HUES6 (cell line): ENCODE data around the gene PAIP2.
"Not testable (repeated sequence)": the region's sequence is repeated elsewhere in the genome, so short reads cannot be mapped to it uniquely, and the experiment has no call there.

ENCODE experiments used
- H3K27ac ChIP-seq: 2 replicates; pipeline ENCODE4 v1.7.0; 2013; ENCODE audit warnings: low read depth, mild to moderate bottlenecking, low read length, inconsistent platforms
- H3K27me3 ChIP-seq: 2 replicates; pipeline ENCODE4 v1.6.1; 2013; ENCODE audit warnings: low read length; ENCODE audit not compliant: control insufficient read depth, insufficient read depth
- H3K36me3 ChIP-seq: 2 replicates; pipeline ENCODE4 v1.6.1; 2013; ENCODE audit warnings: low read length; ENCODE audit not compliant: control insufficient read depth, insufficient read depth
- H3K4me1 ChIP-seq: 2 replicates; pipeline ENCODE4 v1.6.1; 2013; ENCODE audit warnings: low read length; ENCODE audit not compliant: control insufficient read depth, insufficient read depth
- H3K4me3 ChIP-seq: 2 replicates; pipeline ENCODE4 v1.5.1; 2013; ENCODE audit warnings: low read depth, low read length
- H3K9ac ChIP-seq: one replicate; pipeline ENCODE4 v1.6.1; 2013; ENCODE audit warnings: mild to moderate bottlenecking, low read length
- H3K9me3 ChIP-seq: 2 replicates; pipeline ENCODE4 v1.6.1; 2013; ENCODE audit warnings: low read depth, low read length; ENCODE audit not compliant: control insufficient read depth, insufficient read depth

PAIP2 gene

GRCh38 chr5:139379626-139380449, 38.2 kb downstream of the PAIP2 start:
- H3K4me1 ChIP-seq: peaks cover 11% of the 10 kb centered on the region
- no peak overlapping the region for H3K27ac ChIP-seq

DNA sequence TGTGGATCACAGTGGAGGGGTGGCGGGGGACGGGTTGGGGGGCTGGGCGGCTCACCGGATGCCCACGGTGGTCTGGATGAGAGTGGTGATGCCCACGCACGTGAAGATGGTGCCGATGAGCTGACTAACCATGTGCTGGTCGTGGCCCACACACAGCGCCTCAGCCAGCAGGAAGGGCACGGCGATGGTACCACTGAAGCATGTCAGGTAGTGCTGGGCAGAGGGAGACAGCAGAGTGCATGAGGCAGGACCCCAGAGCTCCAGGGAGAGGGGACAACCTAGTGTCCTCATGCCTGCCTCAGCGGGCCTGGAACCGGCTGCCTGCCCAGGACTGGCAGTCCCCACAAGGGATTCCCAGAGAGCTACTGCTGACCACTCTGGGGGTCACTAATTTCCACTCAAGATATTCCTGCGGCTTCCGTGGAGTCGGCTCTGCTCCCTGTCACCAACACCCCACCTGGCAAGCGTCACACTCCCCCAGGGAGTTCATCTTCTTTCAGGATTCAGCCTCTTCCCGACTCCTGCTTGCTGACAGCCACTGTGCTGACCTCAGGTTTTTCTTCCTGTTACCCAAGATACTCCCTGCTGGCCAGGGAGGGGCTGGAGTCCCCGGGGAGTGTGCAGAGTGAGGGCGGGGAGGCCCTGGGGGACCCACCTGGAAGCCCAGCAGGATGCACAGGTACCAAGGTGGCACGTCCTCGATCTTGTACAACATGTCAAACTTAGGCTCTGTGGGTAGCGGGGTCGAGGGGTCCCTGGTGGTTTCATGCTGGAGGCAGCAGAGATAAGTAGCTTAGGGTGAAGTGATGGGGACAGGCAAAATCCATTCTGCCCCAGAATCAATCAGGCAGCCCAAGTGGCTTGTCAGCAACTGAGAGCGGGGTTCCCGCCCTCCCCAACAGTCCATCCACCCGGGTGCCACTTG, 40.4 kb downstream of the PAIP2 start:
- no peak overlapping the region for H3K27ac ChIP-seq
- H3K36me3 ChIP-seq: no peaks in the 10 kb centered on the region
- H3K9me3 ChIP-seq: no peaks in the 10 kb centered on the region
- no peak overlapping the region for H3K4me3 ChIP-seq
- no peaks in the 10 kb centered on the region for H3K27me3 ChIP-seq
- H3K9ac ChIP-seq: no peak overlapping the region
- H3K4me1 ChIP-seq: peaks cover 11% of the 10 kb centered on the region

More at GRCh38 chr5:139379626-139380449, 38.2 kb downstream of the PAIP2 start:
- Histone ChIP-seq H3K4me3 (no peak overlapping the region), H3K9ac (no peak overlapping the region), H3K36me3 (no peaks in the 10 kb centered on the region), H3K9me3 (no peaks in the 10 kb centered on the region), H3K27me3 (no peaks in the 10 kb centered on the region)

- Histone ChIP-seq H3K36me3 (no peaks in the 10 kb centered on the region), H3K27ac (no peak overlapping the region), H3K4me3 (no peak overlapping the region), H3K9me3 (no peaks in the 10 kb centered on the region), H3K4me1 (peaks cover 14% of the 10 kb centered on the region), H3K27me3 (no peaks in the 10 kb centered on the region), H3K9ac (no peak overlapping the region)
Measured at GRCh38 chr5:139382807-139383206, 41.2 kb downstream of the PAIP2 start.

GRCh38 chr5:139383275-139383992, 41.8 kb downstream of the PAIP2 start, which contains the start of gene SLC23A1:
Gene SLC23A1 (minus strand): TSS chr5:139383297. CDS start chr5:139383253, 44 bp downstream.
- no peak within 1 kb of the TSS for H3K27ac ChIP-seq
- H3K4me1 ChIP-seq: peaks cover 17% of the 10 kb centered on the region
- H3K9me3 ChIP-seq: no peaks in the 10 kb centered on the region
- H3K4me3 ChIP-seq: no peak within 1 kb of the TSS
- H3K9ac ChIP-seq: no peak within 1 kb of the TSS
- no peaks in the 10 kb centered on the region for H3K27me3 ChIP-seq
- H3K36me3 ChIP-seq: no peaks in the 10 kb centered on the region

- H3K27ac ChIP-seq: no peak overlapping the region
Measured at GRCh38 chr5:139383993-139384590, 42.4 kb downstream of the PAIP2 start.

GRCh38 chr5:139384591-139385051, 43.0 kb downstream of the PAIP2 start:
- Histone ChIP-seq H3K4me1 (peaks cover 12% of the 10 kb centered on the region), H3K27me3 (no peaks in the 10 kb centered on the region), H3K9me3 (no peaks in the 10 kb centered on the region), H3K4me3 (no peak overlapping the region), H3K9ac (no peak overlapping the region), H3K36me3 (no peaks in the 10 kb centered on the region), H3K27ac (no peak overlapping the region)

More at GRCh38 chr5:139383993-139384590, 42.4 kb downstream of the PAIP2 start:
- no peaks in the 10 kb centered on the region for H3K36me3 ChIP-seq
- H3K4me1 ChIP-seq: peaks cover 13% of the 10 kb centered on the region
- H3K9ac ChIP-seq: no peak overlapping the region
- H3K4me3 ChIP-seq: no peak overlapping the region
- H3K27me3 ChIP-seq: no peaks in the 10 kb centered on the region
- no peaks in the 10 kb centered on the region for H3K9me3 ChIP-seq

- no peak overlapping the region for H3K27ac ChIP-seq
- H3K4me1 ChIP-seq: peaks cover 12% of the 10 kb centered on the region
- no peak overlapping the region for H3K4me3 ChIP-seq
- no peaks in the 10 kb centered on the region for H3K9me3 ChIP-seq
- no peaks in the 10 kb centered on the region for H3K36me3 ChIP-seq
- no peaks in the 10 kb centered on the region for H3K27me3 ChIP-seq
- H3K9ac ChIP-seq: no peak overlapping the region
Measured at GRCh38 chr5:139385061-139386049, 43.7 kb downstream of the PAIP2 start.

DNA sequence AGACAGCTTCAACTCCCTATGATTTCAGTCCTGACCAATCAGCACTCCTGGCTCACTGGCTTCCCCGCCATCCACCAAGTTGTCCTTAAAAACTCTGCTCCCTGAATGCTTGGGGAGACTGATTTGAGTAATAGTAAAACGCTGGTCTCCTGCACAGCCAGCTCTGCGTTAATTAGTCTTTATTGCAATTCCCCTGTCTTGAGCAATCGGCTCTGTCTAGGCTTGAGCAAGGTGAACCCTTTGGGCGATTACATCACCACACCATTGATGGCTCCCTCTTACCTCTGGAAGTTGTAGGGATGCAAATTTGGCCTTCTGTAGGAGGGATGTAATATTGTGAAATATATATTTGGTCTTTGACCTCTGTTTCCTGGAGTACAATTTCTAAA, 44.4 kb downstream of the PAIP2 start:
- Histone ChIP-seq H3K9ac (no peak overlapping the region), H3K9me3 (no peaks in the 10 kb centered on the region), H3K4me3 (no peak overlapping the region), H3K4me1 (peaks cover 12% of the 10 kb centered on the region), H3K27me3 (no peaks in the 10 kb centered on the region), H3K27ac (no peak overlapping the region), H3K36me3 (no peaks in the 10 kb centered on the region)

GRCh38 chr5:139386956-139387355, 45.3 kb downstream of the PAIP2 start:
- not testable (repeated sequence) for H3K9me3 ChIP-seq, H3K27ac ChIP-seq, H3K36me3 ChIP-seq, H3K9ac ChIP-seq, H3K27me3 ChIP-seq, H3K4me3 ChIP-seq
- H3K4me1 ChIP-seq: peaks cover 19% of the 10 kb centered on the region
